Activated CD4-positive, alpha-beta memory T cell treated with anti-CD3 and anti-CD28 coated beads, Interleukin-2, amount 10 ng/mL, durations not matched to agents 7 days and 5 days (primary cell): ENCODE data around the gene SPTLC2. TPM values are rescaled to one million over a fixed set of nuclear protein-coding genes. Genes with fewer than 3 reads are reported as not detected.

Experiments used
- CTCF ChIA-PET: fragments of 350-600 bp; sonication (Branson Sonifier 250); formaldehyde crosslinking; loops from one replicate; lab custom pipeline; 2021; ENCODE audit warnings: antibody characterized with exemption, inconsistent platforms; lab: Charles Lee
- POLR2A ChIA-PET: fragments of 350-600 bp; sonication (Branson Sonifier 250); formaldehyde crosslinking; loops from one replicate; lab custom pipeline; 2021; ENCODE audit warnings: antibody characterized with exemption; lab: Charles Lee
- DNase-seq: peaks from one replicate; pipeline ENCODE4 v3.0.0-alpha.2; 2020
- H3K27ac Mint-ChIP-seq: one replicate; pipeline ENCODE4 v1.8.0; 2021; ENCODE audit warnings: mild to moderate bottlenecking, mixed read lengths
- H3K27me3 Mint-ChIP-seq: one replicate; pipeline ENCODE4 v1.8.0; 2021; ENCODE audit warnings: mixed read lengths
- H3K36me3 Mint-ChIP-seq: one replicate; pipeline ENCODE4 v1.8.0; 2021; ENCODE audit warnings: low read depth, mixed read lengths
- H3K4me1 Mint-ChIP-seq: one replicate; pipeline ENCODE4 v1.8.0; 2021; ENCODE audit warnings: mixed read lengths
- H3K4me3 Mint-ChIP-seq: one replicate; pipeline ENCODE4 v1.8.0; 2021; ENCODE audit warnings: mild to moderate bottlenecking, mixed read lengths
- H3K9me3 Mint-ChIP-seq: one replicate; pipeline ENCODE4 v1.8.0; 2021; ENCODE audit warnings: mixed read lengths
- total RNA-seq, 2 experiments: library from RNA; stranded (reverse); gene quantifications; one replicate each; pipeline ENCODE4 v1.2.3, GENCODE V29; 2021

The SPTLC2 gene
- total RNA-seq, 2 experiments from 2014 or later, result 40.6 to 43.2 TPM

DNA sequence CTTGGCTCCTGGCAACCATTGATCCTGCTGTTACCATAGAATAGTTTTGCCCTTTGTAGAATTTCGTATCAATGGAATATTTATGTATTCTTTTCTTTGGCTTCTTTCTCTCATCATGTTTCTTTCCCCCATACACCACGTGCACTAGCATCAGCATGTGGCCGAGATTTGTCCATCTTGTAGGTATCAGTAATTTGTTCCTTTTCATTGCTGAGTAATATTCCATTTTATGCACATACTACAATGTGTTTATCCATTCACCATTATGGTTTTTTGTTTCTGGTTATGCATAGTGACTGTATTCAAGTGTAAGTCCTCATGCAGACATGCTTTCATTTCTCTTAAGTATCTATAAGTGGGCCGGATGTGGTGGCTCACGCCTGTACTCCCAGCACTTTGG is 113.3 kb downstream of the SPTLC2 start:
- no peak overlapping the region for H3K27ac Mint-ChIP-seq
- no peak for DNase-seq
- peaks cover 8% of the 10 kb centered on the region for H3K36me3 Mint-ChIP-seq
- peaks cover 2% of the 10 kb centered on the region for H3K4me1 Mint-ChIP-seq
- H3K27me3 Mint-ChIP-seq, result peaks cover 18% of the 10 kb centered on the region
- H3K9me3 Mint-ChIP-seq, result peaks cover 5% of the 10 kb centered on the region
- H3K4me3 Mint-ChIP-seq, result no peak overlapping the region
- POLR2A ChIA-PET, result no interaction called here
- CTCF ChIA-PET, result no interaction called here

DNA sequence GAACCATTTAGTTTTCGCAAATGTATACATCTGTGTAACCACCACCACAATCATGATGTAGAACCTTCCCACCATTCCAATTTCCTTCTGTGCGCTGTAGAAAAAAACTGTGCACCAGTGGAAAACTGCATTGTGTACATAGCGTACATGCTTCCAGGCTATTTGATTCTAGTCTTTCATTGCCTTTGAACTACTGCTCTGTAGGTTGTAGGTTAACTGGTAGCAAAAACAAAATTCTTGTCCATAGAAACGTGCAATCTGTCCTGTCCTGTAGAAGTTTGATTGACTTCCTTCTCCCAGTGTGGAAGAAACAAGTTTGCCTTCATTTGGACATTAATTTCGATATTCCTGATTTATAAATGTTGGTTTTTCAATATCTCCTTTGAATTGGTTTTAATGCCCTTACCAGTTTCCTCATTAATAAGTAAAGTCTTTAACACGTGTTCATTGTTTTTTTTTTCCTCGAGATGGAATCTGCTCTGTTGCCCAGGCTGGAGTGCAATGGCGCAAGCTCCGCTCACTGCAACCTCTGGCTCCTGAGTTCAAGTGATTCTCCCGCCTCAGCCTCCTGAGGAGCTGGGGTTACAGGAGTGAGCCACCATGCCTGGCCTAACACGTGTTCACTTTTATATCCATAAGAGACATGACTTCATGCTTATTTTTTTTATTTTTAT is 114.2 kb downstream of the SPTLC2 start:
- no peak overlapping the region for H3K4me3 Mint-ChIP-seq
- no peak overlapping the region for H3K27ac Mint-ChIP-seq
- peaks cover 5% of the 10 kb centered on the region for H3K36me3 Mint-ChIP-seq
- ChIA-PET POLR2A (no interaction called here), CTCF (no interaction called here)
- peaks cover 5% of the 10 kb centered on the region for H3K9me3 Mint-ChIP-seq
- DNase-seq, result no peak
- peaks cover 25% of the 10 kb centered on the region for H3K27me3 Mint-ChIP-seq
- peaks cover 6% of the 10 kb centered on the region for H3K4me1 Mint-ChIP-seq

DNA sequence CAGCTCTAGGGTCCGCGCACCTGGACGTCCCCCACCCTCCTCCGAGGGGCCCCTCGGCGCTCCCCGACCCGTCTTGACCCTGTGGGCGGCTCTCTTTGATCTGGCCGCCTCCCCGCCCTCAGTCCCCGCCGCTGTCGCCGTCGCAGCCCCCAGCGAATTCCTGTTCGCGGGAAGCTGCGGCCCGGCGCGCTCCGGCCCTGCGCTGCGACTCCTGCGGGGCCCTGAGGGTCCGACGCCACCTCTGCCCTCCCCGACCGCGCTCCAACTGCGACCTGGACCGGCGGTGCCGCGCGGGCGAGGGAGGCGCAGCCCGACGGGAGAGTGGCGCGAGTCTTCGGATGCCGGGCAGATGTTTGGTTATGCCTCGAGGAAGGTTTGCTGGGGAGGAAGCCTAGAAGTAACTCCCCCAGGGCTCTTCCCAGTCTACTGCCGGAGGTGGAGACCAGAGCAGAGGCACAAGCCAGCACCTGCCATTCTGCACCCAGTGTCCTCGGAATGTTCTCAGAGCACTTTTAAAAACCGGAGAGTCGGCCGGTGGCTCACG is 117.4 kb downstream of the SPTLC2 start:
- Mint-ChIP-seq H3K27ac (no peak overlapping the region), H3K9me3 (peaks cover 5% of the 10 kb centered on the region), H3K4me3 (peak overlapping the region; percentile 34), H3K36me3 (no peaks in the 10 kb centered on the region), H3K27me3 (peaks cover 31% of the 10 kb centered on the region), H3K4me1 (peaks cover 6% of the 10 kb centered on the region)
- CTCF ChIA-PET, result no interaction called here
- DNase-seq, result no peak
- POLR2A ChIA-PET, result no interaction called here

DNA sequence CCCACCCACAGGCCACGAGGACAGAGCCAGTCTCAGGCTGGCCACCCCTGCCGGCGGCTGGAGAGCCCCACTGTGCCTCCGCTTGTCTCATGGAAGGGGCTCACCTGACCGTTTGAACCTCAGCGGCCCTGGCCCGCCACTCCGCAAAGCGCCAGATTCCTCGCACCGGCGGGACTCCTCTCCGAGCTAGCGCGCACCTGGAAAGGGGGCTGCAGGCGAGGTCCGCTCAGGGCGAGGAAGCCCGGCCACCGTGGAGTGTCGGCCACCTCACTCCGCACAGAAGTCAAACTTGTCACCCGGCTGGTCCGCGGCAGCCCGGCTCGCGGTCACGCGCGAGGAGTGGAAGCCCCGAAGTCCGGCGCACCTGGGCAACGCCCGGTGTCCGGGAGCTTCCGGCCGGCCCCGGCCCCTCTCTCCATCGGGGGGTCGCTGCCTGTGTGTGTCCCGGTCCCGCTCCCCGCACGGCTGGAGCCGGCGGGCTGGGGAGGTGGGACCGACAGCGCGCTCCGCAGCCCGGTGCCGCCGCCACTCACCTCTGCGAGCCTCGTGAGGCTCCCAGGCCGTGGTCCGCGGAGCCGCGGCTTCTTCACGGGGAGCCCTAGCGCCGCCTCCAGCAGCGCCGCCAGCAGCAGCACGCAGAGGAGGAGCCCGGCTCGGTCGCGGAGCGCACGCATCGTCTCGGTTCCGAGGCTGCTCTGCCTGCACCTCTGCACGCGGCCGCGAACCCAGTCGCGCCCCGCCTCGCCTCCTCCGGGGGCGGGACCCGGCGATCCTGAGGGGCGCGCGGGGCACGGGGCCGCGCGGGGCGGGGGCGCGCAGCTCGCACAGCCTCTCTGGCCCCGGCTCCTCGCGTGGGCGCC is 118.1 kb downstream of the SPTLC2 start, which contains the start of gene ISM2:
TSS of gene ISM2 (minus strand) at position 697 of the 860 bp plus-strand sequence. CDS start at position 674, 23 bp downstream.
- no peaks in the 10 kb centered on the region for H3K36me3 Mint-ChIP-seq

DNA sequence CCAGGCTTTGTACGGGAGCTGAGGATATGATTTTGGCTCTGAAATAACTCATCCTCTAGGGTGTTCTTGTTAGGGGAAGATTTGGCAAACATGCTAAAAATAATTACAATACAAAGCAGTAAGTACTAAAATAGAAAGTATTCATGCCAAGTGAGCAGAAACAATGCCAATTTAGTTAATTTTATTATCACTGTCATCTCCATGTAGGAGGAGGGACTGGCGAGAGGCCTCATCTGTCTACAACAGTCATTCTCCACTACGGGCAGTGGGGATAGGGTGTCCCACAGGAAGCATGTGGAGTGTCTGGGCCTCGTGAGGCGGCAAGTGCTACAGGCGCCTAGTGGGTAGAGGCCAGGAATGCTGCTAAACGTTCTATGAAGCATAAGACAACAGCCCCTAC is 121.1 kb downstream of the SPTLC2 start:
- Mint-ChIP-seq H3K4me1 (peaks cover 6% of the 10 kb centered on the region), H3K36me3 (no peaks in the 10 kb centered on the region), H3K27me3 (peaks cover 26% of the 10 kb centered on the region), H3K4me3 (no peak overlapping the region), H3K9me3 (no peaks in the 10 kb centered on the region), H3K27ac (no peak overlapping the region)
- CTCF ChIA-PET, result no interaction called here
- POLR2A ChIA-PET, result no interaction called here
- no peak for DNase-seq

More for the DNA sequence above, 118.1 kb downstream of the SPTLC2 start, which contains the start of gene ISM2:
- ChIA-PET POLR2A (no interaction called here), CTCF (no interaction called here)
- Mint-ChIP-seq H3K4me1 (peaks cover 6% of the 10 kb centered on the region), H3K4me3 (peak within 1 kb of the TSS; percentile 56), H3K9me3 (peaks cover 5% of the 10 kb centered on the region), H3K27ac (no peak within 1 kb of the TSS), H3K27me3 (peaks cover 31% of the 10 kb centered on the region)
- DNase-seq, result peak; percentile 42

DNA sequence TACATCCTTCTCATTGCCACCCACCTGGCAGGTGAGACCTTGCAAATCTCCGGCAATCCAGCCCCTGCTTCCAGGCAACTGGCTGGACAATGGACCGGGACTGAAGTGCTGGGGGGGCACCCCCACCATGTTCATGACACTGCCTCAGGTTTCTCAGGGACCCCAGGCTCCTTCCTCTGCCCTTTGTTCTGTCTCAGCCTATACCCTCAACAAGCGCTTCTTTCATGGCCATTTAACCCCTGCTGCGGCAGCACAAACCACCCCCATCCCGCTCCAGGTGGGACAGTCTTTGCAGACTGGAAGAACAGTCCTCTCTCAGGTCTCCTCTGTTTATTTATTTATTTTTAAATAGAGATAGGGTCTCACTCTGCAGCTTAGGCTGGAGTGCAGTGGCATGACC is 125.4 kb downstream of the SPTLC2 start:
- DNase-seq, result no peak

DNA sequence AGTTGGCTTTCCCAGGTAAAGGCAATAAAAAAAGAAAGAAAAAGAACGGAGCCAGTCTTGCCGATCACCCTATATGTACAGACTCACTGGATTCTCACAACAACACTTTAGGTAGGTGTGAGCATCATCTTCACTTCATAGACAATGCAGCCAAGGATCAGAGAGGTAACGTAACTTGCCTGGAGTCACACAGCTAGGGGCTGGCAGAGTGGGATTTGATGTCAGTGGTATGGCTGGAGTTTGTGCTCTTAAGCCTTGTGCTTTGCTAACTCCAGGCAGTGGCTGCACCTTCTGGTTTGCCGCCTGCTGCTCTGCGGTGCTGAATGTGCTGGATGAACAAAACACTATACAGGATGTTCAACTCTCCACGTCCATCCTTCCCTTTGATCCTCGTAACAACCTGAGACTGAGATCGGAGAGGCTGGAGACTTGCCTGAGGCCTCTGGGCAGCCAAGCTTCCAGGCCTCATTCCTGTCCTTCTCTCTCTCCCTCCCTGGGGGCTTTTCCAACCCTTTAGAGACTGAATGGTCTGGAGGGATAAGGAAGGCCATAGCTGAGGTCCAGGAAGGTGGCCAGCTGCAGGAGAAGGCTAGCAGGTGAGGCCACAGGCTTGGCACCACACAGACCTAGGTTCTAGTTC is 126.0 kb downstream of the SPTLC2 start:
- H3K4me1 Mint-ChIP-seq, result no peaks in the 10 kb centered on the region
- ChIA-PET POLR2A (no interaction called here), CTCF (no interaction called here)
- no peak for DNase-seq
- H3K36me3 Mint-ChIP-seq, result no peaks in the 10 kb centered on the region
- no peak overlapping the region for H3K27ac Mint-ChIP-seq
- peaks cover under 1% of the 10 kb centered on the region for H3K27me3 Mint-ChIP-seq
- H3K9me3 Mint-ChIP-seq, result no peaks in the 10 kb centered on the region
- no peak overlapping the region for H3K4me3 Mint-ChIP-seq

More for the DNA sequence above, 125.4 kb downstream of the SPTLC2 start:
- Mint-ChIP-seq H3K4me1 (no peaks in the 10 kb centered on the region), H3K36me3 (no peaks in the 10 kb centered on the region), H3K27ac (no peak overlapping the region), H3K4me3 (no peak overlapping the region), H3K9me3 (no peaks in the 10 kb centered on the region), H3K27me3 (peaks cover 4% of the 10 kb centered on the region)
- ChIA-PET CTCF (no interaction called here), POLR2A (no interaction called here)

DNA sequence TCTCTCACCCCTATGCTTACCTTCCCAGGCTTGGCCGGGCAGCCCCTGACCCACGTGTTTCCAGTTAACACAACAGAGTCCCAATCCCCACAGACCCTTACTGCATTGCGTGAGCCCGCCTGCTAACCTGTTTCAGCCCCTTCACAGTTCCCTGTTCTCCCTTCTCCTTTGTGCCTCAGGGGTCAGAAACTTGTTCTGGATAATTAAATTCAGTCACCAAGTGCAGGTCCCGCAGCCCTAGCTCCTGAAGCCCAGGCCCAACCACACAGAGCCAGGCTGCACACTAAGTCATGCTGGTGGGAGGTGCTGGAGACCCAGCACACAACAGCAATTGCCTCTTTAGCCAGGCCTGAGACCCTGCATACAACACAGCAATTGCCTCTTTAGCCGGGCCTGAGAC is 127.4 kb downstream of the SPTLC2 start:
- Mint-ChIP-seq H3K36me3 (no peaks in the 10 kb centered on the region), H3K27me3 (no peaks in the 10 kb centered on the region), H3K4me3 (no peak overlapping the region), H3K4me1 (no peaks in the 10 kb centered on the region), H3K27ac (no peak overlapping the region), H3K9me3 (no peaks in the 10 kb centered on the region)
- POLR2A ChIA-PET, result no interaction called here
- CTCF ChIA-PET, result no interaction called here
- DNase-seq, result no peak

DNA sequence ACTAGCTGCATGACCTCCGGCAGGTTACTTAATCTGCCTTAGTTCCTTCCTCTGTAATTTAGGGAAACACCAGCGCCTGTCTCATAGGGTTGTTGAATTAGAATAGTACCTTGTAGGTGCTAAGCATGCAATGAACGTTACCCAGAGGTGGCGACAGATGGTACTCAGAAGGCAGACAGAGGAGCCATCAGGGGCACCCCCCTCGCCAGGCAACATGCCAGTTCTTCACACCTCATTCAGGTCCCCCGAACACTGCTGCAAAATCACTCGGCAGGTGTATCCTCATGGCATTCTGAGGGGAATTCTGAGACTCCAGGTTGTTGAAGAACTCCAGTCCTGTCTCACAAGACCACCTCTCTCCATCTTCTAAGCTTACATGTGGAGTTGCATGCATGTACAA is 127.9 kb downstream of the SPTLC2 start:
- POLR2A ChIA-PET, result no interaction called here
- no peak for DNase-seq

DNA sequence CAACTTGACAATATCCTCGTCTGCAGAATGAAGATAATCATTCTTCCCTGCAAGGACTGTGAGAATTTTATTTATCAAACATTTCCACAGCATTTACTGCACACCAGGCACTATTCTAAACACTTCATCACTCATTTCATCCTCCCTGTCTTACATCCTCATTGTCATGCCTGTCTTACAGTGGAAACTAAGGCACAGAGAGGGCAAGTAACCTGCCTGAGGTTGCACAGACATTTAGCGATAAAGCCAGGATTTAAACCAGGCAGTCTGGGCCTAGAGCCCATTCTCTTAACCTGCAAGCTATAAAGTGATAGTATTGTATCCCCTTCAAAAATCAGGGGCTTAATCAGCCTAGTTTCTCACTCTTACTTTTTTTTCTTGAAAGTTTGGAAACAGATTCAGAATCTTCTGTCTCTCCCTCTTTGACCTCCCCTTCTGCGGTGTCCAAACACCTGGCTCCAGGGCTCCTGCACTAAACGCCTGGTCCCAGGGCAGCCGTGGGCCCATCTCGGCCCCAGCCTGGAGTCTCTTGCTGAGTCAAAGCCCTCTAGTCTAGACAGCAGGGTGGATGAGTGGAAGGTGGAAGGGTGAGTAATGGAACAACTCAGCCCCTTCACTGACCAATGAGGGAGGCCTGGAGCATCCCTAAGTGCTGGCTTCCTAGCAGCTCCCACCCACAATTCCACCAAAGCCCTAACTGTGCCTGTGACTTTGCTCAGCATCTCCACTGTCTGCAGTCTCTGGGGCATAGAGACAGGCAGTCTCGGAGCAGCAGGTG is 130.3 kb downstream of the SPTLC2 start:
- Mint-ChIP-seq H3K4me1 (no peaks in the 10 kb centered on the region), H3K27me3 (no peaks in the 10 kb centered on the region), H3K4me3 (no peak overlapping the region), H3K27ac (no peak overlapping the region), H3K9me3 (no peaks in the 10 kb centered on the region), H3K36me3 (no peaks in the 10 kb centered on the region)
- ChIA-PET CTCF (no interaction called here), POLR2A (no interaction called here)
- no peak for DNase-seq

More for the DNA sequence above, 127.9 kb downstream of the SPTLC2 start:
- Mint-ChIP-seq H3K36me3 (no peaks in the 10 kb centered on the region), H3K4me1 (no peaks in the 10 kb centered on the region), H3K9me3 (no peaks in the 10 kb centered on the region), H3K4me3 (no peak overlapping the region), H3K27me3 (no peaks in the 10 kb centered on the region), H3K27ac (no peak overlapping the region)
- CTCF ChIA-PET, result no interaction called here

DNA sequence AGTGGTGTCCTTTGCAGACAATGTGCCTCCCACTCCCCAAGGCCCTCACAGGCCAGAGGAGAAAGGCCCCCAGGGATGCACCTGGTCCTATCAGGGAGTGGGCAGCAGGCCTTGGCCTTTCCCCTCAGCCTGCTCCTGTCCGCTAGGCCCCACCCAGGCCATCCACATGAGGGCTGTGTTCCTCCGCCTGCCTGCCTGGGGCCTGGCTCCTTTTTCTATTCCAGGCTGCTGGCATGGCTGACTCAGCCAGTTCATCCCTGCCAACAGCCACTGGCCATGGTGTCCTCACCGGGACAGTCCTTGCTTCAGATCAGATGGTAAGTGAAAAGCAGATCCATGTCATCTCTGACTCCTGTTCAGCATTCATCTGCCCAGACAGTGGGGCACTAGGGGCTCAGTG is 131.2 kb downstream of the SPTLC2 start:
- no peaks in the 10 kb centered on the region for H3K27me3 Mint-ChIP-seq
- DNase-seq, result no peak
- no peaks in the 10 kb centered on the region for H3K36me3 Mint-ChIP-seq
- no peak overlapping the region for H3K4me3 Mint-ChIP-seq
- no peaks in the 10 kb centered on the region for H3K9me3 Mint-ChIP-seq
- no peaks in the 10 kb centered on the region for H3K4me1 Mint-ChIP-seq
- POLR2A ChIA-PET, result no interaction called here
- no peak overlapping the region for H3K27ac Mint-ChIP-seq
- CTCF ChIA-PET, result no interaction called here

DNA sequence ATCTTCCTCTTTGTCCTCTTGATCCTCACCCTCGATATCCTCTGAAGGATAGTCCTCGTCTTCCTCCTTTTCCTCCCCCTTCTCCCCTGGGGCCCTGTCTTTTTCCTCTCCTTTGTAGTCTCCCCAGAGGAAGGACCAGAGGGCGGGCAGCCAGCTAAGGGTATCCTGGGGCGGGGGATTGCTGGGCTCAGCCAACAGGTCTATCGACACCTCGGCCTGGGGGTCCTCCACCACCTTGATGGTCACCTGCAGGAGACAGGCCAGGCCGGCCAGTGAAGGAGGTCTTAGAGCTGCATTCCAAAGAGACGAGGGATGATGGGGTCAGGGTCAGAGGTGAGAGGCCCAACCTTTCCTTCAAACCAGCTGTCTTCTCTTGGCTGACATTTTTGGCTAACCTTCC is 134.0 kb downstream of the SPTLC2 start:
- ChIA-PET CTCF (no interaction called here), POLR2A (no interaction called here)
- DNase-seq, result no peak
- Mint-ChIP-seq H3K4me1 (no peaks in the 10 kb centered on the region), H3K27me3 (no peaks in the 10 kb centered on the region), H3K27ac (no peak overlapping the region), H3K9me3 (no peaks in the 10 kb centered on the region), H3K4me3 (no peak overlapping the region), H3K36me3 (no peaks in the 10 kb centered on the region)
